Stimulated activated CD4-positive, alpha-beta T cell treated with anti-CD3 and anti-CD28 coated beads, Interleukin-15, amount 100 ng/mL, for 48 hours (primary cell): ENCODE measurements around the gene NUP50.

Experiments used
- DNase-seq, 2 donors: peaks; one replicate each; pipeline ENCODE4 v3.0.0-alpha.2; 2020; ENCODE audit warnings: low read depth in 2 of 2

The NUP50 gene

GRCh38 chr22:45227645-45228400 is 64.1 kb downstream of the NUP50 start:
- no peak for DNase-seq

- no peak for DNase-seq
Observed at GRCh38 chr22:45228401-45228754, 64.7 kb downstream of the NUP50 start.

- no peak for DNase-seq
Observed at GRCh38 chr22:45229181-45229580, 65.5 kb downstream of the NUP50 start.

- DNase-seq = no peak
Observed at GRCh38 chr22:45230026-45230721, 66.4 kb downstream of the NUP50 start.

- DNase-seq = no peak
Observed at GRCh38 chr22:45231293-45231692, 67.6 kb downstream of the NUP50 start.

- no peak for DNase-seq
Observed at GRCh38 chr22:45233386-45233785, 69.7 kb downstream of the NUP50 start.

GRCh38 chr22:45233827-45234226 is 70.1 kb downstream of the NUP50 start:
- DNase-seq = no peak

GRCh38 chr22:45235101-45235777 is 71.5 kb downstream of the NUP50 start:
- DNase-seq = no peak

GRCh38 chr22:45235851-45236342 is 72.2 kb downstream of the NUP50 start:
- DNase-seq = no peak

GRCh38 chr22:45237065-45237990 is 73.6 kb downstream of the NUP50 start:
- DNase-seq = no peak
